Right lobe of liver (tissue), 4 donors: ENCODE data around the gene STX4.

Experiments used
- CTCF ChIP-seq, 4 donors: fragments of 200-600 bp in 3 of 4; fragments of 450-650 bp in 1 of 4; IDR thresholded peaks; one replicate each; pipeline versions ENCODE4 v1.5.1 to v1.8.0; 2016 to 2022; ENCODE audit warnings: antibody characterized with exemption in 4 of 4, mild to moderate bottlenecking in 2 of 4
- POLR2A ChIP-seq: fragments of 450-650 bp; IDR thresholded peaks from one replicate; pipeline ENCODE4 v1.6.1; 2017; ENCODE audit warnings: antibody characterized with exemption, mild to moderate bottlenecking
- donor health status: DM: no; HTN: no; CAD: no.
- donor health status: DM: no; HTN: no; CAD: no.
- donor health status: DM: no; HTN: yes; CAD: no.

GRCh38 chr16:30992276-30992780 is 41.0 kb upstream of the STX4 start:
- TF ChIP-seq CTCF (IDR thresholded peaks at IDR 0.05): no peak
- TF ChIP-seq POLR2A: no peak
